Astrocyte (in vitro differentiated cells and primary cell): ENCODE measurements around the gene GDPD4. TPM values are rescaled to one million over a fixed set of nuclear protein-coding genes. Genes with fewer than 3 reads are reported as not detected.

Experiments
- DNase-seq: peaks from one replicate; pipeline ENCODE4 v3.0.0-alpha.2; 2010; ENCODE audit warnings: low read depth
- FAIRE-seq: peaks from 2 replicates; lab custom pipeline; 2011; peaks lifted over from hg19 to GRCh38; lab: Jason Lieb, UNC
- H2AFZ ChIP-seq: 2 replicates; pipeline ENCODE4 v1.6.0; 2012; ENCODE audit warnings: low read depth, low read length, inconsistent platforms
- H3K27ac ChIP-seq: 2 replicates; pipeline ENCODE4 v1.5.1; 2011; ENCODE audit warnings: low read depth, low read length, inconsistent platforms
- H3K27me3 ChIP-seq: 2 replicates; pipeline ENCODE4 v1.6.0; 2011; ENCODE audit warnings: low read length, inconsistent platforms; ENCODE audit not compliant: insufficient read depth
- H3K36me3 ChIP-seq: 2 replicates; pipeline ENCODE4 v1.5.1; 2011; ENCODE audit warnings: low read length, inconsistent platforms; ENCODE audit not compliant: insufficient read depth
- H3K4me1 ChIP-seq: 2 replicates; pipeline ENCODE4 v1.5.1; 2011; ENCODE audit warnings: low read length, inconsistent platforms; ENCODE audit not compliant: insufficient read depth
- H3K4me2 ChIP-seq: 2 replicates; pipeline ENCODE4 v1.6.0; 2012; ENCODE audit warnings: low read length, inconsistent platforms
- H3K4me3 ChIP-seq: 2 replicates; pipeline ENCODE4 v1.5.1; 2011; ENCODE audit warnings: low read depth, mild to moderate bottlenecking, low read length, inconsistent platforms; ENCODE audit not compliant: insufficient read depth
- H3K79me2 ChIP-seq: 2 replicates; pipeline ENCODE4 v1.6.0; 2012; ENCODE audit warnings: mild to moderate bottlenecking, low read length, inconsistent platforms; ENCODE audit not compliant: insufficient read depth
- H3K9ac ChIP-seq: 2 replicates; pipeline ENCODE4 v1.6.0; 2012; ENCODE audit warnings: mild to moderate bottlenecking, low read length, inconsistent platforms
- H3K9me3 ChIP-seq: 2 replicates; pipeline ENCODE4 v1.5.1; 2012; ENCODE audit warnings: low read depth, mild to moderate bottlenecking, low read length, inconsistent platforms; ENCODE audit not compliant: insufficient read depth
- H4K20me1 ChIP-seq: 2 replicates; pipeline ENCODE4 v1.6.0; 2012; ENCODE audit warnings: low read length, inconsistent platforms; ENCODE audit not compliant: insufficient read depth
- H3K27ac Mint-ChIP-seq: one replicate; pipeline ENCODE4 v1.8.0; 2021; ENCODE audit warnings: mild to moderate bottlenecking, mixed read lengths; ENCODE audit not compliant: unreplicated experiment
- H3K27me3 Mint-ChIP-seq: one replicate; pipeline ENCODE4 v1.8.0; 2021; ENCODE audit warnings: low read depth, mixed read lengths; ENCODE audit not compliant: unreplicated experiment
- H3K36me3 Mint-ChIP-seq: one replicate; pipeline ENCODE4 v1.8.0; 2021; ENCODE audit warnings: low read depth, mixed read lengths; ENCODE audit not compliant: unreplicated experiment
- H3K4me1 Mint-ChIP-seq: one replicate; pipeline ENCODE4 v1.8.0; 2021; ENCODE audit warnings: low read depth, mixed read lengths; ENCODE audit not compliant: unreplicated experiment
- H3K4me3 Mint-ChIP-seq: one replicate; pipeline ENCODE4 v1.8.0; 2021; ENCODE audit warnings: mild to moderate bottlenecking, moderate library complexity, mixed read lengths; ENCODE audit not compliant: unreplicated experiment
- H3K9me3 Mint-ChIP-seq: one replicate; pipeline ENCODE4 v1.8.0; 2021; ENCODE audit warnings: mild to moderate bottlenecking, mixed read lengths; ENCODE audit not compliant: unreplicated experiment
- CTCF ChIP-seq: IDR thresholded peaks from 2 replicates; pipeline ENCODE4 v1.5.1; 2011; ENCODE audit warnings: low read depth, mild to moderate bottlenecking, inconsistent platforms, low read length, moderate library complexity; ENCODE audit not compliant: insufficient read depth
- EZH2 ChIP-seq: IDR thresholded peaks from 2 replicates; pipeline ENCODE4 v1.6.1; 2012; ENCODE audit warnings: mild to moderate bottlenecking, low read length, inconsistent platforms; ENCODE audit not compliant: insufficient read depth
- total RNA-seq: library from RNA; stranded (reverse); gene quantifications from 2 replicates; pipeline ENCODE4 v1.2.1, GENCODE V29; 2021

The GDPD4 gene
- total RNA-seq, 1 donor from 2014 or later: not detected

GRCh38 chr11:77209663-77210062 lies 91.8 kb downstream of the GDPD4 start:
- DNase-seq (no peak), FAIRE-seq (no peak)
- H3K79me2 ChIP-seq: no peaks in the 10 kb centered on the region
- H3K9me3 ChIP-seq: no peaks in the 10 kb centered on the region
- Mint-ChIP-seq H3K9me3 (peaks cover 6% of the 10 kb centered on the region), H3K4me1 (no peaks in the 10 kb centered on the region), H3K36me3 (peaks cover 1% of the 10 kb centered on the region), H3K27ac (no peak overlapping the region), H3K27me3 (peaks cover 53% of the 10 kb centered on the region), H3K4me3 (no peak overlapping the region)
- H3K4me1 ChIP-seq: no peaks in the 10 kb centered on the region
- H3K27ac ChIP-seq: no peak overlapping the region
- H4K20me1 ChIP-seq: no peaks in the 10 kb centered on the region
- H3K9ac ChIP-seq: no peak overlapping the region
- no peak overlapping the region for H2AFZ ChIP-seq
- TF ChIP-seq EZH2: no peak
- no peaks in the 10 kb centered on the region for H3K27me3 ChIP-seq
- no peak overlapping the region for H3K4me3 ChIP-seq
- no peaks in the 10 kb centered on the region for H3K36me3 ChIP-seq
- H3K4me2 ChIP-seq: no peak overlapping the region

- peaks cover 1% of the 10 kb centered on the region for H3K36me3 Mint-ChIP-seq
- TF ChIP-seq CTCF: no peak
- H3K36me3 ChIP-seq: no peaks in the 10 kb centered on the region
- H3K9me3 ChIP-seq: no peaks in the 10 kb centered on the region
- H3K4me1 Mint-ChIP-seq: no peaks in the 10 kb centered on the region
- H3K27me3 Mint-ChIP-seq: peaks cover 58% of the 10 kb centered on the region
- FAIRE-seq (no peak), DNase-seq (no peak)
- H3K79me2 ChIP-seq: no peaks in the 10 kb centered on the region
- no peak overlapping the region for H3K4me3 ChIP-seq
- H3K9me3 Mint-ChIP-seq: peaks cover 4% of the 10 kb centered on the region
- no peaks in the 10 kb centered on the region for H3K4me1 ChIP-seq
- no peaks in the 10 kb centered on the region for H4K20me1 ChIP-seq
- no peaks in the 10 kb centered on the region for H3K27me3 ChIP-seq
- no peak overlapping the region for H2AFZ ChIP-seq
- H3K4me2 ChIP-seq: no peak overlapping the region
- no peak overlapping the region for H3K27ac Mint-ChIP-seq
- no peak overlapping the region for H3K9ac ChIP-seq
- H3K4me3 Mint-ChIP-seq: no peak overlapping the region
- no peak overlapping the region for H3K27ac ChIP-seq
Observed at GRCh38 chr11:77208535-77208934, 93.0 kb downstream of the GDPD4 start.

GRCh38 chr11:77207618-77208313 lies 93.7 kb downstream of the GDPD4 start:
- H3K4me2 ChIP-seq: no peak overlapping the region
- H3K4me1 Mint-ChIP-seq: no peaks in the 10 kb centered on the region
- FAIRE-seq (no peak), DNase-seq (no peak)
- no peaks in the 10 kb centered on the region for H3K79me2 ChIP-seq
- H3K27ac Mint-ChIP-seq: no peak overlapping the region
- peaks cover 54% of the 10 kb centered on the region for H3K27me3 Mint-ChIP-seq
- H3K36me3 Mint-ChIP-seq: peaks cover 3% of the 10 kb centered on the region
- H3K9me3 ChIP-seq: no peaks in the 10 kb centered on the region
- H3K27ac ChIP-seq: no peak overlapping the region
- H4K20me1 ChIP-seq: no peaks in the 10 kb centered on the region
- H3K9ac ChIP-seq: no peak overlapping the region
- no peaks in the 10 kb centered on the region for H3K36me3 ChIP-seq
- no peak overlapping the region for H3K4me3 ChIP-seq
- no peak overlapping the region for H3K4me3 Mint-ChIP-seq
- peaks cover 2% of the 10 kb centered on the region for H3K9me3 Mint-ChIP-seq
- H3K4me1 ChIP-seq: no peaks in the 10 kb centered on the region
- no peaks in the 10 kb centered on the region for H3K27me3 ChIP-seq
- no peak overlapping the region for H2AFZ ChIP-seq
- TF ChIP-seq CTCF: no peak
- TF ChIP-seq EZH2: no peak
